Epithelial cell of alveolus of lung (primary cell): ENCODE measurements around the gene LRRN2. TPM values are rescaled to one million over a fixed set of nuclear protein-coding genes. Genes with fewer than 3 reads are reported as not detected.

Experiments used
- total RNA-seq: library from RNA; depleted of rRNA; stranded (reverse); fragments of >200 nt; gene quantifications from 2 replicates; pipeline ENCODE4 v1.2.1, GENCODE V29; 2015

LRRN2 gene
- total RNA-seq, result under 0.01 TPM in 1 of 2 replicates, not detected in the other

GRCh38 chr1:204685236-204686006, at the start of gene LRRN2:
Gene LRRN2, minus strand, starts transcription at chr1:204685738. Its CDS starts 65,746 bp downstream, at chr1:204619992.

Other genes with a start within 250 kb of the LRRN2 start
- 1.2 and 2.5 TPM in 2 replicates for gene PIK3C2B, start 190.9 kb downstream of the LRRN2 start, total RNA-seq
- 7.0 and 20.3 TPM in 2 replicates for gene MDM4, start 169.3 kb downstream of the LRRN2 start, total RNA-seq
- 0.56 and 1.2 TPM in 2 replicates for gene NFASC, start 185.1 kb upstream of the LRRN2 start, total RNA-seq